GM12878 (cell line): ENCODE data around the gene TSFM. TPM values are rescaled to one million over a fixed set of nuclear protein-coding genes. Genes with fewer than 3 reads are reported as not detected.

Source experiments
- ATAC-seq: fragments of 200-7000 bp; cut with Tn5 transposase; 3 replicates; pipeline ENCODE4 v1.9.1; 2020; ENCODE audit warnings: mild to moderate bottlenecking, moderate library complexity
- BruUV-seq: library from RNA; stranded (reverse); fragments of 400-500 nt; replicated peaks from 2 replicates; lab custom pipeline; 2021; lab: Mats Ljungman, UMichigan
- CTCF ChIA-PET: fragments of 300-600 bp; sonication (Branson Sonifier 250); formaldehyde crosslinking; extraction: SDS; loops from one replicate; lab custom pipeline; 2021; ENCODE audit warnings: inconsistent platforms; lab: Yijun Ruan, JAX
- POLR2A ChIA-PET: fragments of 350-600 bp; formaldehyde crosslinking; extraction: SDS; loops from one replicate; lab custom pipeline; 2021; ENCODE audit warnings: inconsistent platforms; lab: Charles Lee
- RAD21 ChIA-PET: fragments of 300-600 bp; sonication (Branson Sonifier 250); formaldehyde crosslinking; loops from one replicate; lab custom pipeline; 2023; ENCODE audit warnings: antibody characterized with exemption; ENCODE audit not compliant: unreplicated experiment; lab: Charles Lee
- SMC1A ChIA-PET: fragments of 300-600 bp; sonication (Branson Sonifier 250); formaldehyde crosslinking; loops from one replicate; lab custom pipeline; 2023; ENCODE audit not compliant: unreplicated experiment, uncharacterized antibody; lab: Charles Lee
- DNase-seq: peaks from one replicate; pipeline ENCODE4 v3.0.0-alpha.2; 2011; ENCODE audit warnings: low read depth, low spot score
- FAIRE-seq: peaks from 3 replicates; lab custom pipeline; 2011; peaks lifted over from hg19 to GRCh38; lab: Jason Lieb, UNC
- H2AFZ ChIP-seq: 2 replicates; pipeline ENCODE4 v1.6.0; 2011; ENCODE audit warnings: low read depth, low read length, control low read depth; ENCODE audit not compliant: control insufficient read depth
- H3K27ac ChIP-seq: 2 replicates; pipeline ENCODE4 v1.5.1; 2011; ENCODE audit warnings: control low read depth; ENCODE audit not compliant: control insufficient read depth, insufficient read depth
- H3K27me3 ChIP-seq, 2 experiments: replicated peaks in 1 of 2; 2 replicates each; pipeline versions ENCODE4 v1.6.0 to v1.6.1; 2011; ENCODE audit warnings: low read length in 1 of 2; ENCODE audit not compliant: control insufficient read depth in 2 of 2, insufficient read depth in 2 of 2
- H3K36me3 ChIP-seq, 2 experiments: 2 replicates each; pipeline ENCODE4 v1.5.1; 2011; ENCODE audit warnings: low read length in 1 of 2; ENCODE audit not compliant: control insufficient read depth in 2 of 2, insufficient read depth in 2 of 2
- H3K4me1 ChIP-seq: 2 replicates; pipeline ENCODE4 v1.6.1; 2011; ENCODE audit warnings: mild to moderate bottlenecking, low read length, moderate library complexity, mixed read lengths; ENCODE audit not compliant: control insufficient read depth, insufficient read depth
- H3K4me2 ChIP-seq: 2 replicates; pipeline ENCODE4 v1.6.0; 2011; ENCODE audit warnings: control low read depth; ENCODE audit not compliant: control insufficient read depth, insufficient read depth
- H3K4me3 ChIP-seq: fragments of 200-600 bp; sonication (generic); 2 replicates; pipeline ENCODE4 v1.5.1; 2016
- H3K79me2 ChIP-seq: 2 replicates; pipeline ENCODE4 v1.6.0; 2011; ENCODE audit warnings: low read length; ENCODE audit not compliant: control insufficient read depth, insufficient read depth
- H3K9ac ChIP-seq: 2 replicates; pipeline ENCODE4 v1.8.0; 2011; ENCODE audit warnings: low read length, control low read depth, mixed read lengths; ENCODE audit not compliant: control insufficient read depth, insufficient read depth
- H3K9me3 ChIP-seq: replicated peaks from 3 replicates; pipeline ENCODE4 v1.5.1; 2011; ENCODE audit warnings: mild to moderate bottlenecking, low read length; ENCODE audit not compliant: control insufficient read depth, insufficient read depth
- H4K20me1 ChIP-seq: 2 replicates; pipeline ENCODE4 v1.6.0; 2011; ENCODE audit not compliant: control insufficient read depth, insufficient read depth
- BCL11A ChIP-seq: IDR thresholded peaks from 2 replicates; pipeline ENCODE4 v1.6.1; 2011; ENCODE audit warnings: low read depth, low read length
- BHLHE40 ChIP-seq, 2 experiments: fragments of 450-650 bp in 1 of 2; IDR thresholded peaks; 2 replicates each; pipeline ENCODE4 v1.6.1; 2011 to 2017; ENCODE audit warnings: low read depth in 2 of 2, borderline replicate concordance in 1 of 2, improper control_type of control experiment in 1 of 2, low read length in 1 of 2, mild to moderate bottlenecking in 1 of 2
- EGR1 ChIP-seq, 2 experiments: IDR thresholded peaks; 1 replicate in 1 of 2; 2 replicates in 1 of 2; pipeline ENCODE4 v1.6.1; 2011 to 2012; ENCODE audit warnings: low read depth in 2 of 2, low read length in 2 of 2, borderline replicate concordance in 1 of 2, mild to moderate bottlenecking in 1 of 2, moderate library complexity in 1 of 2
- EZH2 ChIP-seq: IDR thresholded peaks from 2 replicates; pipeline ENCODE4 v1.6.1; 2012; ENCODE audit warnings: low read depth, mild to moderate bottlenecking, control low read depth, inconsistent platforms, low read length, borderline replicate concordance; ENCODE audit not compliant: control insufficient read depth
- MTA3 ChIP-seq: IDR thresholded peaks from 2 replicates; pipeline ENCODE4 v1.6.1; 2012; ENCODE audit warnings: low read length, inconsistent platforms, borderline replicate concordance
- PAX5 ChIP-seq: IDR thresholded peaks from 2 replicates; pipeline ENCODE4 v1.6.1; 2011; ENCODE audit warnings: low read depth, low read length, borderline replicate concordance
- PML ChIP-seq: IDR thresholded peaks from 2 replicates; pipeline ENCODE4 v1.6.1; 2012; ENCODE audit warnings: low read length, inconsistent platforms
- SIN3A ChIP-seq: IDR thresholded peaks from 2 replicates; pipeline ENCODE4 v1.6.1; 2012; ENCODE audit warnings: low read depth, low read length, improper control_type of control experiment
- WGBS: methylation state at CpG from one replicate; pipeline ENCODE4 v1.1.6; 2016; ENCODE audit warnings: low lambda C conversion rate; ENCODE audit not compliant: insufficient replicate concordance, insufficient coverage; ENCODE audit errors: missing lambda C conversion rate; 5-methylcytosine and 5-hydroxymethylcytosine counted together
- in situ Hi-C: fragments of 300-500 bp; cut with MboI; formaldehyde crosslinking; loops from 9 replicates; pipeline ENCODE4 v1.14.3; 2018; ENCODE audit warnings: mixed read lengths
- intact Hi-C: fragments of 100-400 bp; cut with micrococcal nuclease; formaldehyde crosslinking; loops from one replicate; pipeline ENCODE4 v1.14.2; 2022; ENCODE audit not compliant: unreplicated experiment
- polyA plus RNA-seq, 11 experiments: library from polyadenylated mRNA; depleted of rRNA in 4 of 11; unstranded in 6 of 11; stranded (reverse) in 5 of 11; fragments of >200 nt; fragmentation: Nextera tagmentation in 4 of 11; fragmentation: Illumina TruSeq in 1 of 11; extraction: Ambion mirVana in 4 of 11; extraction: Trizol in 1 of 11; gene quantifications; 1 replicate in 1 of 11; 2 replicates in 10 of 11; pipeline versions ENCODE4 v1.2.1 to v1.2.3, GENCODE V29; 2011 to 2016; ENCODE audit warnings: inconsistent platforms in 2 of 11, missing spikeins in 2 of 11, low read depth in 1 of 11
- total RNA-seq, 4 experiments: library from RNA; depleted of rRNA in 3 of 4; stranded (reverse); fragments of >200 nt in 3 of 4; fragmentation: Illumina TruSeq in 1 of 4; extraction: Trizol in 1 of 4; gene quantifications; 2 replicates each; pipeline versions ENCODE4 v1.2.1 to v1.2.3, GENCODE V29; 2013 to 2021

Gene TSFM
- total and polyA plus RNA-seq, 10 of the 15 experiments (the other 5 are each of a cell fraction or from before 2014, with no cell fraction given), result 36.7 to 132 (median 45.6) TPM

DNA sequence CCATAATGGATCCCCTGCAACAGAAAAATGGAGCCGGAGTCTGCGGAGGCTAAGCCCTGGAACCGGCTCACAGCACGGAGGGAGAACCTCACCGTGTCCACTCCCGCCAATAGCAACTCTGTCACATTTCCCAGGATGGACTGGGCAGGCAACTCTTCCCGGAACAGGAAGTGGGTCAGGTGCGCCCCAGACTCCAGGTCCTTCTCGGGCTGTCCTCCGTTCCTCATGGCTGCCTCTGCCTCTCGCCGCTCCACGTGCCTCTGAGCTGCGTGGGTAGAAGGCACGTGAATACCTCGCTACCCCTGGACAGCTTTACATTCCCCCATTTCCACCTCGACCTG is 18.0 kb upstream of the TSFM start:
- ChIA-PET SMC1A (no interaction called here), POLR2A (interaction anchor here (0.6 to 1.5 kb wide), 2 partner anchors 8 to 1088 kb away, joined by 4 to 5 read pairs; no protein-coding TSS in a partner anchor), RAD21 (no interaction called here), CTCF (interaction anchor here (0.7 to 7.3 kb wide), 5 partner anchors 9 to 120 kb away, joined by 3 to 62 read pairs (median 3); partner anchors contain the start of gene MARCHF9)
- H3K79me2 ChIP-seq, result no peaks in the 10 kb centered on the region
- no TSS peak for BruUV-seq
- H3K4me3 ChIP-seq, result peak overlapping the region; percentile 65; the same call in 1 of the 2 replicates
- TF ChIP-seq EGR1 (IDR thresholded peaks at IDR 0.05; ENCODE audit: borderline replicate concordance in 1 of 2, low read depth in 2 of 2, low read length in 2 of 2) (0 out of 3 replicates have a peak, but pooled peaks of 1 of the 2 experiments have one; percentile 24), BHLHE40 (IDR thresholded peaks at IDR 0.05; ENCODE audit: borderline replicate concordance in 1 of 2, low read depth in 2 of 2, low read length in 1 of 2) (peak; percentile 78 to 92), PAX5 (peak; percentile 23; the same call in 1 of the 2 replicates), EZH2 (no peak), BCL11A (no peak), SIN3A (no peak), PML (no peak), MTA3 (no peak)
- peak overlapping the region; percentile 20; the same call in 1 of the 2 replicates for H3K9ac ChIP-seq
- H3K9me3 ChIP-seq, result no peaks in the 10 kb centered on the region
- no peak overlapping the region for H3K27ac ChIP-seq
- H3K4me2 ChIP-seq, result peak overlapping the region; percentile 95
- FAIRE-seq (no peak), DNase-seq (no peak), ATAC-seq (peak; percentile 19)
- H3K4me1 ChIP-seq, result peaks cover 22% of the 10 kb centered on the region
- in situ Hi-C loops (no loop called here), intact Hi-C loops (no loop called here)
- H2AFZ ChIP-seq, result peak overlapping the region; percentile 81
- no peaks in the 10 kb centered on the region; a peak in 1 of 4 replicates for H3K36me3 ChIP-seq
- H3K27me3 ChIP-seq, result peaks cover 11 to 23% of the 10 kb centered on the region in 2 experiments; a peak in 3 of 4 replicates
- WGBS, result 26% methylated on average over 17 of the region's 17 CpGs
- no peaks in the 10 kb centered on the region; the same call in 1 of the 2 replicates for H4K20me1 ChIP-seq
